ENCODE data around the gene ENTPD2. TPM values are rescaled to one million over a fixed set of nuclear protein-coding genes. Genes with fewer than 3 reads are reported as not detected.

The ENTPD2 gene
- total and polyA plus RNA-seq, 2 of the 4 experiments (the other 2 are of a cell fraction) = not detected

GRCh38 chr9:137023157-137023556 is 30.7 kb downstream of the ENTPD2 start:
- H4K8ac ChIP-seq (ENCODE audit: low read depth in 2 of 2, low read length in 2 of 2) = no peak overlapping the region
- no peak overlapping the region for H3K14ac ChIP-seq (replicated peaks; ENCODE audit: low read depth, low read length)
- H3K18ac ChIP-seq (ENCODE audit: low read depth, low read length) = no peak overlapping the region
- ChIA-PET POLR2A (ENCODE audit: unreplicated experiment) (no interaction called here), CTCF (no interaction called here)
- H3K23ac ChIP-seq (ENCODE audit: low read depth, low read length) = no peak overlapping the region
- peaks cover 3% of the 10 kb centered on the region; the same call in 1 of the 2 replicates for H3K36me3 ChIP-seq (ENCODE audit: control insufficient read depth, insufficient read depth, low read length)
- intact Hi-C loops (cut with micrococcal nuclease) (no loop called here), dilution Hi-C loops (cut with HindIII; ENCODE audit: low sequenced_read_pairs, unreplicated experiment) (no loop called here), in situ Hi-C loops (cut with MboI; ENCODE audit: low sequenced_read_pairs) (no loop called here)
- no peak overlapping the region for H2BK120ac ChIP-seq (ENCODE audit: low read depth, low read length)
- H3K9ac ChIP-seq (ENCODE audit: low read depth, low read length) = no peak overlapping the region
- no peak overlapping the region for H4K91ac ChIP-seq (ENCODE audit: insufficient read depth, low read depth, low read length)
- 67% methylated on average over 1 of the region's 7 CpGs; no CpG with 5 or more reads in 1 of the 2 experiments for WGBS, 2 experiments (ENCODE audit: extremely low coverage in 2 of 2, insufficient read length in 1 of 2)
- H2AK9ac ChIP-seq (replicated peaks; ENCODE audit: low read depth, low read length, poor library complexity) = no peak overlapping the region
- H3K4me2 ChIP-seq (ENCODE audit: low read depth, low read length) = no peak overlapping the region
- no peak overlapping the region for H2BK5ac ChIP-seq (ENCODE audit: low read depth, low read length, poor library complexity, severe bottlenecking)
- H3K4me1 ChIP-seq (ENCODE audit: control insufficient read depth, insufficient read depth, low read length) = peaks cover 5% of the 10 kb centered on the region
- H3K9me3 ChIP-seq (ENCODE audit: control insufficient read depth, insufficient read depth, low read length) = no peaks in the 10 kb centered on the region
- H3K27ac ChIP-seq (ENCODE audit: insufficient read depth, low read length) = no peak overlapping the region
- H2AFZ ChIP-seq (replicated peaks; ENCODE audit: low read length, poor library complexity) = no peak overlapping the region
- H3K79me1 ChIP-seq (ENCODE audit: low read depth in 1 of 2, low read length in 2 of 2) = peaks cover 0 to 7% of the 10 kb centered on the region in 2 experiments; a peak in 2 of 4 replicates
- H3K4me3 ChIP-seq (ENCODE audit: insufficient read depth, low read depth, low read length) = no peak overlapping the region
- H2BK20ac ChIP-seq (ENCODE audit: low read depth, low read length) = no peak overlapping the region
- no peak overlapping the region for H3K56ac ChIP-seq (ENCODE audit: extremely low read depth, insufficient read depth, low read length)
- ATAC-seq (ENCODE audit: low read depth) (no peak), DNase-seq (no peak)
- no peaks in the 10 kb centered on the region for H3K27me3 ChIP-seq (ENCODE audit: control insufficient read depth, insufficient read depth, low read length)
- no peak overlapping the region for H4K5ac ChIP-seq (ENCODE audit: low read depth, low read length)
- no peaks in the 10 kb centered on the region; the same call in 1 of the 2 replicates for H4K20me1 ChIP-seq (ENCODE audit: insufficient read depth, low read length)
- H2BK15ac ChIP-seq (ENCODE audit: low read depth, low read length) = no peak overlapping the region
- TF ChIP-seq FOS (IDR thresholded peaks at IDR 0.05; ENCODE audit: low read depth, low read length) (no peak), MXI1 (IDR thresholded peaks at IDR 0.05; ENCODE audit: borderline replicate concordance, low read depth, low read length) (no peak), USF2 (IDR thresholded peaks at IDR 0.05; ENCODE audit: low read depth, low read length) (no peak), CHD1 (IDR thresholded peaks at IDR 0.05; ENCODE audit: low read depth, low read length) (no peak), RAD21 (IDR thresholded peaks at IDR 0.05; ENCODE audit: low read length) (no peak), BHLHE40 (IDR thresholded peaks at IDR 0.05; ENCODE audit: low read depth, low read length) (no peak)
- BruUV-seq (replicated peaks) = no TSS peak
- H3K4ac ChIP-seq (ENCODE audit: low read depth, low read length) = no peak overlapping the region
- no peak overlapping the region for H2AK5ac ChIP-seq (ENCODE audit: low read depth, low read length)
- H3K9me1 ChIP-seq (ENCODE audit: insufficient read depth, low read length) = peaks cover 4% of the 10 kb centered on the region; the same call in 1 of the 2 replicates

Data from IMR-90 (cell line).